GM12878 (cell line): Measurements from ENCODE around the gene NRXN3. TPM values are rescaled to one million over a fixed set of nuclear protein-coding genes. Genes with fewer than 3 reads are reported as not detected.

Source experiments
- ATAC-seq: fragments of 200-7000 bp; cut with Tn5 transposase; 3 replicates; pipeline ENCODE4 v1.9.1; 2020; ENCODE audit warnings: mild to moderate bottlenecking, moderate library complexity
- BruUV-seq: library from RNA; stranded (reverse); fragments of 400-500 nt; replicated peaks from 2 replicates; lab custom pipeline; 2021; lab: Mats Ljungman, UMichigan
- CTCF ChIA-PET: fragments of 300-600 bp; sonication (Branson Sonifier 250); formaldehyde crosslinking; extraction: SDS; loops from one replicate; lab custom pipeline; 2021; ENCODE audit warnings: inconsistent platforms; lab: Yijun Ruan, JAX
- POLR2A ChIA-PET: fragments of 350-600 bp; formaldehyde crosslinking; extraction: SDS; loops from one replicate; lab custom pipeline; 2021; ENCODE audit warnings: inconsistent platforms; lab: Charles Lee
- RAD21 ChIA-PET: fragments of 300-600 bp; sonication (Branson Sonifier 250); formaldehyde crosslinking; loops from one replicate; lab custom pipeline; 2023; ENCODE audit warnings: antibody characterized with exemption; ENCODE audit not compliant: unreplicated experiment; lab: Charles Lee
- SMC1A ChIA-PET: fragments of 300-600 bp; sonication (Branson Sonifier 250); formaldehyde crosslinking; loops from one replicate; lab custom pipeline; 2023; ENCODE audit not compliant: unreplicated experiment, uncharacterized antibody; lab: Charles Lee
- DNase-seq: peaks from one replicate; pipeline ENCODE4 v3.0.0-alpha.2; 2011; ENCODE audit warnings: low read depth, low spot score
- FAIRE-seq: peaks from 3 replicates; lab custom pipeline; 2011; peaks lifted over from hg19 to GRCh38; lab: Jason Lieb, UNC
- H2AFZ ChIP-seq: 2 replicates; pipeline ENCODE4 v1.6.0; 2011; ENCODE audit warnings: low read depth, low read length, control low read depth; ENCODE audit not compliant: control insufficient read depth
- H3K27ac ChIP-seq: 2 replicates; pipeline ENCODE4 v1.5.1; 2011; ENCODE audit warnings: control low read depth; ENCODE audit not compliant: control insufficient read depth, insufficient read depth
- H3K27me3 ChIP-seq, 2 experiments: replicated peaks in 1 of 2; 2 replicates each; pipeline versions ENCODE4 v1.6.0 to v1.6.1; 2011; ENCODE audit warnings: low read length in 1 of 2; ENCODE audit not compliant: control insufficient read depth in 2 of 2, insufficient read depth in 2 of 2
- H3K36me3 ChIP-seq, 2 experiments: 2 replicates each; pipeline ENCODE4 v1.5.1; 2011; ENCODE audit warnings: low read length in 1 of 2; ENCODE audit not compliant: control insufficient read depth in 2 of 2, insufficient read depth in 2 of 2
- H3K4me1 ChIP-seq: 2 replicates; pipeline ENCODE4 v1.6.1; 2011; ENCODE audit warnings: mild to moderate bottlenecking, low read length, moderate library complexity, mixed read lengths; ENCODE audit not compliant: control insufficient read depth, insufficient read depth
- H3K4me2 ChIP-seq: 2 replicates; pipeline ENCODE4 v1.6.0; 2011; ENCODE audit warnings: control low read depth; ENCODE audit not compliant: control insufficient read depth, insufficient read depth
- H3K4me3 ChIP-seq: fragments of 200-600 bp; sonication (generic); 2 replicates; pipeline ENCODE4 v1.5.1; 2016
- H3K79me2 ChIP-seq: 2 replicates; pipeline ENCODE4 v1.6.0; 2011; ENCODE audit warnings: low read length; ENCODE audit not compliant: control insufficient read depth, insufficient read depth
- H3K9ac ChIP-seq: 2 replicates; pipeline ENCODE4 v1.8.0; 2011; ENCODE audit warnings: low read length, control low read depth, mixed read lengths; ENCODE audit not compliant: control insufficient read depth, insufficient read depth
- H3K9me3 ChIP-seq: replicated peaks from 3 replicates; pipeline ENCODE4 v1.5.1; 2011; ENCODE audit warnings: mild to moderate bottlenecking, low read length; ENCODE audit not compliant: control insufficient read depth, insufficient read depth
- H4K20me1 ChIP-seq: 2 replicates; pipeline ENCODE4 v1.6.0; 2011; ENCODE audit not compliant: control insufficient read depth, insufficient read depth
- ATF3 ChIP-seq: IDR thresholded peaks from 2 replicates; pipeline ENCODE4 v1.6.1; 2011; ENCODE audit warnings: low read depth, mild to moderate bottlenecking, low read length, moderate library complexity, borderline replicate concordance; ENCODE audit errors: extremely low read depth
- IKZF1 ChIP-seq: fragments of 450-650 bp; conservative IDR thresholded peaks from 2 replicates; pipeline ENCODE4 v1.6.1; 2017; ENCODE audit warnings: antibody characterized with exemption, mild to moderate bottlenecking
- IKZF2 ChIP-seq, 2 experiments: fragments of 450-650 bp; IDR thresholded peaks; 2 replicates each; pipeline ENCODE4 v1.6.1; 2017; ENCODE audit warnings: mild to moderate bottlenecking in 2 of 2, moderate library complexity in 2 of 2
- IRF3 ChIP-seq: fragments of 450-650 bp; IDR thresholded peaks from 2 replicates; pipeline ENCODE4 v1.6.1; 2014; ENCODE audit warnings: mild to moderate bottlenecking
- JUNB ChIP-seq: IDR thresholded peaks from 2 replicates; pipeline ENCODE4 v1.6.1; 2016; ENCODE audit warnings: antibody characterized with exemption, mild to moderate bottlenecking
- JUND ChIP-seq: IDR thresholded peaks from 2 replicates; pipeline ENCODE4 v1.6.1; 2012; ENCODE audit warnings: low read depth, mild to moderate bottlenecking, low read length, improper control_type of control experiment, moderate library complexity
- KDM1A ChIP-seq: fragments of 200-600 bp; sonication (generic); IDR thresholded peaks from 2 replicates; pipeline ENCODE4 v1.6.1; 2016; ENCODE audit warnings: borderline replicate concordance
- POLR2A ChIP-seq: IDR thresholded peaks from 2 replicates; pipeline ENCODE4 v1.6.1; 2011; ENCODE audit warnings: low read depth, mild to moderate bottlenecking, low read length
- SKIL ChIP-seq: fragments of 450-650 bp; IDR thresholded peaks from 2 replicates; pipeline ENCODE4 v1.6.1; 2017; ENCODE audit warnings: mild to moderate bottlenecking, low read depth, inconsistent platforms; ENCODE audit not compliant: poor library complexity, severe bottlenecking
- SMC3 ChIP-seq: IDR thresholded peaks from 2 replicates; pipeline ENCODE4 v1.6.1; 2011; ENCODE audit warnings: low read length, improper control_type of control experiment, borderline replicate concordance
- SREBF2 ChIP-seq: IDR thresholded peaks from 2 replicates; pipeline ENCODE4 v1.6.1; 2012; ENCODE audit warnings: mild to moderate bottlenecking, low read length
- ZBTB33 ChIP-seq: fragments of 450-650 bp; IDR thresholded peaks from 2 replicates; pipeline ENCODE4 v1.6.1; 2017; ENCODE audit warnings: mild to moderate bottlenecking
- ZBTB40 ChIP-seq: fragments of 450-650 bp; IDR thresholded peaks from 2 replicates; pipeline ENCODE4 v1.6.1; 2016; ENCODE audit warnings: mild to moderate bottlenecking, moderate library complexity, borderline replicate concordance
- WGBS: methylation state at CpG from one replicate; pipeline ENCODE4 v1.1.6; 2016; ENCODE audit warnings: low lambda C conversion rate; ENCODE audit not compliant: insufficient replicate concordance, insufficient coverage; ENCODE audit errors: missing lambda C conversion rate; 5-methylcytosine and 5-hydroxymethylcytosine counted together
- in situ Hi-C: fragments of 300-500 bp; cut with MboI; formaldehyde crosslinking; loops from 9 replicates; pipeline ENCODE4 v1.14.3; 2018; ENCODE audit warnings: mixed read lengths
- intact Hi-C: fragments of 100-400 bp; cut with micrococcal nuclease; formaldehyde crosslinking; loops from one replicate; pipeline ENCODE4 v1.14.2; 2022; ENCODE audit not compliant: unreplicated experiment
- polyA plus RNA-seq, 11 experiments: library from polyadenylated mRNA; depleted of rRNA in 4 of 11; unstranded in 6 of 11; stranded (reverse) in 5 of 11; fragments of >200 nt; fragmentation: Nextera tagmentation in 4 of 11; fragmentation: Illumina TruSeq in 1 of 11; extraction: Ambion mirVana in 4 of 11; extraction: Trizol in 1 of 11; gene quantifications; 1 replicate in 1 of 11; 2 replicates in 10 of 11; pipeline versions ENCODE4 v1.2.1 to v1.2.3, GENCODE V29; 2011 to 2016; ENCODE audit warnings: inconsistent platforms in 2 of 11, missing spikeins in 2 of 11, low read depth in 1 of 11
- total RNA-seq, 4 experiments: library from RNA; depleted of rRNA in 3 of 4; stranded (reverse); fragments of >200 nt in 3 of 4; fragmentation: Illumina TruSeq in 1 of 4; extraction: Trizol in 1 of 4; gene quantifications; 2 replicates each; pipeline versions ENCODE4 v1.2.1 to v1.2.3, GENCODE V29; 2013 to 2021

Gene NRXN3
- total and polyA plus RNA-seq, 10 of the 15 experiments (the other 5 are each of a cell fraction or from before 2014, with no cell fraction given) = 0.52 to 3.3 (median 1.4) TPM

- TF ChIP-seq IRF3 = no peak
- TF ChIP-seq ZBTB33 = no peak
- no peak for TF ChIP-seq JUNB
Observed at GRCh38 chr14:79077096-79077495, 906.9 kb downstream of the NRXN3 start (continued).

- H2AFZ ChIP-seq = no peak overlapping the region
- DNase-seq (no peak), ATAC-seq (no peak), FAIRE-seq (no peak)
- ChIA-PET RAD21 (no interaction called here), SMC1A (no interaction called here), POLR2A (no interaction called here), CTCF (no interaction called here)
- H3K9me3 ChIP-seq = no peaks in the 10 kb centered on the region
- in situ Hi-C loops (no loop called here), intact Hi-C loops (no loop called here)
- no peak overlapping the region for H3K27ac ChIP-seq
- no peak overlapping the region for H3K9ac ChIP-seq
- H3K27me3 ChIP-seq = no peaks in the 10 kb centered on the region
- no peaks in the 10 kb centered on the region for H3K4me1 ChIP-seq
- H4K20me1 ChIP-seq = no peaks in the 10 kb centered on the region
- H3K79me2 ChIP-seq = no peaks in the 10 kb centered on the region
- BruUV-seq = no TSS peak
- H3K4me3 ChIP-seq = no peak overlapping the region
- no peak overlapping the region for H3K4me2 ChIP-seq
- WGBS = 89% methylated on average over 1 of the region's 1 CpG
- TF ChIP-seq IKZF1 (no peak), SREBF2 (no peak), SMC3 (no peak), IKZF2 (IDR thresholded peaks at IDR 0.05) (no peak), SKIL (no peak), ATF3 (no peak), JUND (no peak), ZBTB40 (no peak), KDM1A (no peak), POLR2A (no peak)
- no peaks in the 10 kb centered on the region for H3K36me3 ChIP-seq
Observed at GRCh38 chr14:79080040-79080439, 909.9 kb downstream of the NRXN3 start.
